Measurements from ENCODE around the gene TAB2.
"Not testable (repeated sequence)": the region's sequence is repeated elsewhere in the genome, so short reads cannot be mapped to it uniquely, and the experiment has no call there.

The TAB2 gene

DNA sequence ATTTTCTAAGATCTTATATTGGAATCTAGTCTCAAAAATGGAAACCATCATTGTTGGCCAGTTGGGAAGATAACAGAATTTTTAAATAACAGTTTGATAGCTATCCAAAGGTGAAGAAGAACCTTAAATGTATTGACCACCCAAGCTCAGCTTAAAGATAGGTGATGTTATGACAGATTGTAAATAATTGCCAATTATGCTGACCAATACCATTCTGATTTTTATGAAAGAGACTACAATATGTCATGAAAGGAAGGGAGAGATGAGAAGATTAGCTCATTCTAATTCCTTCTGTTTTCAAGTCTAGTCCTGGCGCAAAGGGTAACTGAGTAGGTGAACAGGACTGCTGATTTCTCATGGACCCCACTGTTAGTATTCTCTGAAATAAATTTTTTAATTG lies 5.7 kb upstream of the TAB2 start:
- DNase-seq (ENCODE audit: low spot score), result no peak

DNA sequence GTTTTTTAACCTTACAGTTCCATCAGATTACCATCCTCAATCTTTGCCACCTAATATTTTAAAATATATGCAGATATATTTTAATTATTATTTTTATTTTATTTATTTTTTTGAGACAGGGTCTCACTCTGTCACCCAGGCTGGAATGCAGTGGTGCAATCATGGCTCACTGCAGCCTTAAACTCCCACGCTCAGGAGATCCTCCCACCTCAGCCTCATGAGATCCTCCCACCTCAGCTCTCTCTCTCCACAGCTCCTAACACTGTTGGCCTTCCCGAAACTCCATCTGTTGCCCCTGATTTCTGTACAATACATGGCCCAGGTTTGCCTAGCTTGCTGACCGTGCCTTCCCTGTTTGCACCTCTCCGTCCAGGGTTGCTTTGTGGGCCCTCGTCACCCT lies 4.4 kb upstream of the TAB2 start:
- no peak for DNase-seq (ENCODE audit: low spot score)

DNA sequence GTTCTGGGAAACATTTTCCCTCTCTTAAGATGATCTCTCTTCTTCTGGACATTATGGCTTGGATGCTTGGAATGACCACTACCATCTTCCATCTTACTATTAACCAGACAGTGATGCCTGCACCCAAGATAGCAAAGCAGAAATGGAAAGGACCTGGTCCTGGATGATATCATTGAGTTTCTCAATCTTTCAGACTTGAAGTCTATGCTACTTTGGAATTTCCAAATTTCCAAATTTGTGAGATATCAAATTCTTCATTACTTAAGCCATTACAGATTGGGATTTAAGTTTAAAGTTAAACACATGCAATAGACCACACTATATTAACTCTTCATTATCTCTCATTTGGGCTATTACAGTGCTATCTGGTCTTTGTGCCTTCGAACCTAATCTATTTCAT lies 3.7 kb upstream of the TAB2 start:
- DNase-seq (ENCODE audit: low spot score), result no peak

DNA sequence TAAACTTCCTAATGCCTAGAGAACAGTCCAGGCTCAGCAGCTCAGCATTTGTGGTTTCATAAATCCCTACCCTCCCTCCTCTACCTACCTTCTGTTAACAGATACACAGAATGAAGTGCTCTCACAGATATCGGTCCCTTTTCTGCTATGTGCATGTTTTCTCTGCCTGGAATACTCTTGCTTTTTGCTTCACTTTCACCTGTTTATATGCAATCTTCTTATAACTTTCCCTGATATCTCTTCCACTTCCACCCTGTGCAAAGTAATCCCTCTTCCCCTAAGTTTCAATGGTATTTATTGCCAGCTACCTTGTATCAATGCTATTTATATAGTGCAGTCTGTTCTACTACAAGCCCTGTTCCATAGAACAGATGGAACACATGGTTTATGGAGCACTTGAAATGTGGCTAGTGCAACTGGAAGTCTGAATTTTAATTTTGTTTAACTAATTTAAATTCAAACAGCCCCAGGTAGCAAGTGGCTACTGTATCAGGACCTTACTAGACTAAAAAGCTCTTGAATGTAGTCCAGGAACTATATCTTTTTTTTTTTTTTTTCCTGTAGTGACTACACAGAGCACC lies 3.1 kb upstream of the TAB2 start:
- no peak for DNase-seq (ENCODE audit: low spot score)

DNA sequence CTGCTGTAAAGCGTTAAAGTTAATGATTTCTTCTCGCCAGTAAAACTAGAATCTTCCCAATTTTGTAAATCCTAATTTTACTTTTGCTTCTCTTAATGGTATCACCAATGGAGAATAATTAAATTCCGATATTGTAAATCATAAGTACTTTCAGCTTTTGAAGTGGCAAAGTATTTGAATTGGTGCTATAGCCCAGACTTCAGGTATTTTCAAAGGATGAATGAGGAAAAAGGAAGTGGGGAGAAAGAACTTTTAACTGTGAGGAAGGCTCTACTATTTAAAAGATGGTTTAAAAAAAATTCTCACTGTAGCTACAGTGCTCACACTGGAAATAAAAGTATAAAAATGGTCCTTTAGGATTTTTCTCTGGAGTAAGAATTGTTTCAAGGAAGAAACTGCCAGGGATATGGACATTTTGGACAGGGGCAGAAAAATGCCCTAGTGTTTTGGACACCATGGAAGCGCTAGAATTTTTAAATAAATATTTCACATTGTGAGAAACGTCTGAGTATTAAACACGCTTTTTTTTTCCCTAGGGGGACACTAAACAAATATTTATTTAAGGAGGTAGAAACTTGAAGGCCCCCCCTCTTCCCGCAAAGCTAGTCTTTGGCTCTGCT lies 1.3 kb upstream of the TAB2 start:
- no peak for DNase-seq (ENCODE audit: low spot score)

DNA sequence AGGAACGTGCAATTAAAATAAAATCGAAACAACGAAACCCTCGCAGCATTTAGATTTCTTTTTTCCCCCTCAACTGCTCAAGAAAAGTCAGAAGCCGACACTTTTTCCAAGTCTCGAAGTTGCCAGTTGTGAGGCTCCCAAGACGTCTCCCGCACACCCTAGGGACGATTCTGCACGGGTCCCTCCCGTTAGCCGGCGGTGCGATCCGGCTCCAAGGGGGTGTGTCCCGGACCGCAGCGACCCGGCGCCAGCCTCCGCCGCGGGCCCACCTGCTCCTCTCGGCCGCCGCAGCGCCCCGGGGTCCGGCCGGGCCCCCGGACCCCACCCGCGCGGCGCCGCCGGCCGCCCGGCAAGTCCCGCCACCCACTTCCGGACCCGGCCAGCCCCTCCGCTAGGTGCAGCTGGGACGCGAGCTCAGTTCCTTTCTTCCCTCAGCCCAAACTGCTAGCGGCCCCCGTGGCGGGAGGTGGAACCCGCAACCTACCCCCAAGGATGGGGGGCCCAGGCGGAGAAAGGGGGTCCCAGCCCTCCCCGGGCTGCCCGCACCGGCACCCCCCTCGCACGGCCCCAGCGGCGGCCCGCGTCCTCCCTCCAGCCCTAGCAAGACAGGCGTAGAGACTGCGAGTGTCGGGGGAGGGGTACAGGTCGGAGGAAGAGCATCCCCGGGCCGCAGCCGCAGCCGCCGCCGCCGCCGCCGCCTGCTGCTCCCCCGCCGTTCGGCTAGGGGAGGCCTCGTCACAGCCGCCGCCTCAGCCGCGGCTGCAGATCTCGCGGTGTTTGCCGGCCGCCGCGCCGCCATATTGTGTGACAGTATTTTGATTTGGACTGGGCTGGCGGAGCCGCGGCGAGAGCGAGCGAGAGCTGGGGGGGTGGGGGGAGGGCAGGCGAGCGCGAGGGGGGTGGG lies 520 bp upstream of the TAB2 start:
- DNase-seq (ENCODE audit: low spot score), result peak; percentile 96

DNA sequence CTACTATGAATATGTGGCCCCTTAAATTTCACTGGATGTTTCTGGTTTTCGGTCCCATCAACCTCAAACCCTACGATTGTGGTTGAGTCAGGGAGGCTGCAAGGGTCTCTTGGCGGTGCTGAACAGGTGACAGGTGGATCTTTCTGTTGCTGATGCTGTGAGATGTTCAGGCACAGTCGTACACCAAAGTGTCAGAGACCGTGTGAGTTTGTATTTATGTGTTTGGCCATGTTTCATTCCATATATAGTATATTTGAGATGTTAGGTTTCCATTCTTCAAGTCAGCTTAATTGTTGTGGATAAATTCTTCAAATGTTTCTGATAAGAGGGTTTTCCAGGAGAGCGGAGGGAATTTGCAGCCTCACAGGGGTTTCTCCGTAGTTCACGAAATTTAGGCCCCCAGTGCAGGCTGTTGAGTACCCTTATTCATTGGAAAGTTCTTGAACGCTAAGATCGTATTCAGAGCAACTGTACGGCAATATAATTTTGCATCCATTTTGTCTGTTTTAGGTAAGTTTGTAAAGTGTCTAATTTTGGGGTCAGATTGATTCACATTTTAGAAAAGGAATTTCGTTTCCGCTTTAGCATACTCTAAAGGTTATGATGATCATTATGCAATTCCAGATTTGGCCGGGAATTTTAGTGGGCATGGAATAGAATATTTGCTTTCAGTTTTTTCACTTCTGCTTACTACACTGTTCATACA lies 1.2 kb downstream of the TAB2 start:
- no peak for DNase-seq (ENCODE audit: low spot score)

DNA sequence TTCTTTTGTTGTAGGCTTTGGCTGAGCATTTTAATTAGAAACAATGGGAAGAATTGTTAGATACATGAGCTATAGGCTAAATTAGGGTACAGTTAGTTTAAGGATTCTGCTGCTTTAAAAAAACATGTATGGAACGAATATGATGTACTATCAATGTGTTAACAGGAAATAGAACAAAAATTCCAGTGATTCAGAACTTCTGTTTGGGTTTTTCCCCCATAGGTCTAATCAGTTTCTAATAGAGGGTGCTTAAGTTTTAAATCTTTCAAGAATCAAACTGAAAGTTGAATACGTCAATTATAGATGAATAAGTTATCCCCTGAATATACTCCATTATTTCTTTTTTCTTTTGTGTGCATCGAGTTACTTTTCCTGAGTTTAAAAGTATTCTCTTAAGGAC lies 1.9 kb downstream of the TAB2 start:
- DNase-seq (ENCODE audit: low spot score), result no peak

DNA sequence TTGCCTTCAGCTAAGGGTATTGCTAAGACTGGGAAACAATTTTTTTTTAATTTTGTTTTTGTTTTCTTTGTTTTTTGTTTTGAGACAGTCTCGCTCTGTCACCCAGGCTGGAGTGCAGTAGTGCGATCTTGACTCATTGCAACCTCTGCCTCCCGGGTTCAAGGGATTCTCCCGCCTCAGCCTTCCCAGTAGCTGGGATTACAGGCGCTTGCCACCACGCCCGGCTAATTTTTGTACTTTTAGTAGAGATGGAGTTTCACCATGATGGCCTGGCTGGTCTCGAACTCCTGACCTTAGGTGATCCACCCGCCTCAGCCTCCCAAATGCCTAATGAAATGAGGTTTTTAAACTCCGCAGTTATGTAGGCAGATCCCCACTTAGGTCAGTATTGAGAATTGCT lies 2.5 kb downstream of the TAB2 start:
- not testable (repeated sequence) for DNase-seq (ENCODE audit: low spot score)

DNA sequence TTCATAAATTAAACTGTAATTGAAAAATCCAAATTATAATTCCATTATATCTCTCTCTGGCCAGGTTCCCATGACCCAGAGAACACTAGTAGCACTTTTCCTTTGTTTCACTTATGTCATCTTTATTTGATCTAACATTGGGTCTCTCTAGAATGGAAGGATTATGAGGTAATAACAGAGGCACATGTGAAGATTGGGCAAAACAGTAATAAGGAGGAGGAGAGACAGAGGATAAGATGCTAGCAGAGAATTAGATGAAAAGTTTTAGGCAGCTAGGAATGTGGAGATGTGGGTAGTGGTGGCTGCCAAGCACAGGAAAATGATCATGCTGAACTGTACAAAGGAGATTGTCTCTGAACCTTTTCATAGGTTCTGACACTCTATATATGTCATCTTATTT lies 3.3 kb downstream of the TAB2 start:
- DNase-seq (ENCODE audit: low spot score), result no peak

DNA sequence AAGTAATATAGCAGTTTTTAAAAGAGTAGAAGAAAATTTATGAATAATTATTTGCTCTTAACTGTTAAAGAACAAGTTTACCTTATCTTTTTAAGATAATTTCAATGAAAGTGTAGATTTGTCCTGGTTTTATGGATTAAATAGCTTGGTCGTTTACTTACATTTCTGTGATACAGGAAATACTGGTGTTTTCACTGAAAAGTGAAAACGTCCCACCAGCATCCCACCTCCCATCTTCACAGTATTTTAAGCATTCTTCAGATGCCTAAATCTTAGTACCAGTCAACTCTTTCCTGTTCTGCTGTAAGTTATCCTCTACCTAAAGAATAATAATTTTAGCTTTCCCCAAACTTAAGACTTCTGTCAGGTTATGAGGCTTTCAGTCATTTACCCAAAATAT lies 5.8 kb downstream of the TAB2 start:
- no peak for DNase-seq (ENCODE audit: low spot score)

DNA sequence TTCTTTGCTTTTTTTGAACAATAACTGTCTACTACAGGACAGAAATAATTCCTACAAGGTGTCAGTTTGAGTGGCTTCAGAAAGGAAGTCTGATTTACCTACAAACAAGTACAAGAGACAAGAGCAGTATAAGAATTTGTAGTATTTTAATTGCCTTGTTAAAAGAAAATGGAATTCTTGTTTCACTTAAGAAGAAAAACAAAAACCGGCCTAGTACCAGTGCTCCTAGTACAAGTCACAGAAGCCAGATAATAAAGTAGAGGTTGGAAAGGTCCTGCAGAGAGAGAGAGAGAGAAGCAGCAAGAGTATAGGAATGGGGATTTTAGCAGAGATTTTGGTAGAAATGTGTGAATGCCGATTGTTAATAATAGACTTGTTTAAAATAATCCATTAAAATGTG lies 6.4 kb downstream of the TAB2 start:
- DNase-seq (ENCODE audit: low spot score), result no peak

DNA sequence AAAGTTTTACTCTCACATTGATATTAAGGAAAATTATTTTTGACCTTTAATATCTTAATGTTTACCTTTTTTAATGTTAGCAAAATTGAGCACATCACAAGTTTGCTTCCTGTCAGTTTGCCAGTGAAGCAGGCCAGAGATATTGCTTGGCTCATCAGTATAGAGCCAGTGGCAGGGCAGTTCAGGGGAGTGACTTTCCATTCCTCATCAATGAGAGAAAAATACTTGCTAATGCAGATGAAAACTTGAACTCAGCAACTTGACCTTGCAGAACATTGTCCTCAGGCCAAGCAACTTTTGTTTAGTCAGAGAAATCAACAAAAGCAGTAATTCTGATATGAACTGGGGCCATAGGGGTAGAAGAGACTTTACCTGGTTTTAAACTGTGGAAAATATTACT lies 6.9 kb downstream of the TAB2 start:
- DNase-seq (ENCODE audit: low spot score), result no peak

DNA sequence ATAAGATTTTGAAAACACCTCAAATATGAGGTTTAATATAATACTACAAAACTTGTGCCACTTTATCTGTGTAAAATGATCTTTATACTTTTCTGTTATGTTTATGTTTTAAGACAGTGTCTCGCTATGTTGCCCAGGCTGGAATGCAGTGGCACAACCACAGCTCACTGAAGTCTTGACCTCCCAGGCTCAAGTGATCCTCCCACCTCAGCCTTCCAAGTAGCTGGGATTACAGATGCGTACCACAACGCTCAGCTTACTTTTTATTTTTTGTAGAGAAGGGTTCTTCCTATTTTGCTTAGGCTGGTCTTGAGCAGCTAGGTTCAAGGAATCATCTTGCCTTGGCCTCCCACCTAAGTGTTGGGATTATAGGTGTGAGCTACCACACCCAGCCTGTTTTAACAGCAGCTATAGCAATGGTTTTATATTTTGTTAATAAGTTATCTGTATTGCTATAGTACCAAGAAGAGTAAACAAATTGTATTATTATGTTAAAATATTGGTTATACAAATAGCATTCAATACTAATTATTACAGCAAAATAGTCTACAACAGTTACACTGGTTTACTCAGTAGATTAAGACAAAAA lies 8.2 kb downstream of the TAB2 start:
- DNase-seq (ENCODE audit: low spot score), result no peak

DNA sequence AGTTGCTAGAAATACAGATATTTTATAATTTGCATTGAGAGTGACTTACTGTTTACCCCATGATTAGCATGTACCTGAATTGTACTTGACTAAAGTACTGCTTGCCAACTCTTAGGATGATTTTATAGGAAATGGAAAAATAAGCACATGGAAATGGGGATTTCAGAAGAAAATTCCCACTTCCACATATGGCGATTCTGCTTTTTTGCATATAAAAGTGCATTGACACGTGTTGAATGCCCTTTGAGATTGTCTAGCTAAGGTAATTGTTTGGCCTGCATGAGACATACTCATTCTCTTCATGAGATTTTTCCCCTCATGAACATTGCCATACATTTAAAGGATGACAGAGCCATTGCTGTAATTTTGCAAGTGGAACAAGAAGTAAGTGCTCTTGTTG lies 10.1 kb downstream of the TAB2 start:
- DNase-seq (ENCODE audit: low spot score), result no peak

DNA sequence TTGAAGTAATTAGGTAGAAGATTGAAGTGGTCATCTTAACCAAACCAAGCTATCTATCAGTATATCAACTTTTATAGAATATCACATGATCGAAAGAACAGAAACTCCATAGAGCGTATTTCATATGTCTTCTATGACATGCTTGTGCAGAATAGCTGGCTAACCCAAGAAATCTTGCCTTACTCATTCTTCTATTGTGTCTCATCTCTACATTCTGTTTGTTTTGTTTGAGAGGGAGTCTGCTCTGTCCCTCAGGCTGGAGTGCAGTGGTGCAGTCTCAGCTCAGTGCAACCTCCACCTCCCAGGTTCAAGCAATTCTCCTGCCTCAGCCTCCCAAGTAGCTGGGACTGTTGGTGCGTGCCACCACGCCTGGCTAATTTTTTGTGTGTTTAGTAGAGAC lies 10.6 kb downstream of the TAB2 start:
- DNase-seq (ENCODE audit: low spot score), result no peak

DNA sequence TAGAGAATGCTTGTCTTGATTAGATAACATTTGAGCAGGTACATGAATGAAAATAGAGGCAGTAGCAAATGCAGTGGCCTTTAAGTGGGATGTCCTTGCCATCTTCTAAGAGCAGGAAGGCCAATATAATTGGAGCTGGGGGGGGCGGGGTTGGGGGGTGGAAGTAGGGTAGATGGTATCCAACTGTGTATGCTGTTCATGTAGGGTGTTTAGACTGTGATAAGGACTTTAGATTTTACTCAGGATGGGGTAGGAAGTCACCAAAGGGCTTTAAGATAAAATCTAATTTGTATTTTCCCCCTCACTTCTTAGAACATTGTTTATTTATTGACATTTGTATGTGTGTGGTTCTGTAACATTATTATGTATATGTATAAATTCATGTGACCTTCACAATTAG lies 12.0 kb downstream of the TAB2 start:
- no peak for DNase-seq (ENCODE audit: low spot score)

DNA sequence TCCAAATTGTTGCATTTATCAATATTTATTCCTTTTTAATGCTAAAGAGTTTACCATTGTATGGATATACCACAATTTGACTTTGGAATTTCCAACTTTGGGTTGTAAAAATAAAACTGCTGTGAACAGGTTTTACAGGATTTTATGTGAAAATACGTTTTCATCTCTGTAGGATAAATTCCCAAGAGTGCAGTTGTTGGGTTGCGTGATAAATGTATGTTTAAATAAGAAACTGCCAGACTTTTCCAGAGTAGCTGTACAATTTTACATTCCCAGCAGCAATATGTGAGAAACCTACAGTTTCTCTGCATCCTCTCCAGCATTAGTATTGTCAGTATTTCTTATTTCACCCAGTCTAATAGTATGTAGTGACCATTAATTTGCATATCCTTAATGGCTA lies 12.6 kb downstream of the TAB2 start:
- no peak for DNase-seq (ENCODE audit: low spot score)

DNA sequence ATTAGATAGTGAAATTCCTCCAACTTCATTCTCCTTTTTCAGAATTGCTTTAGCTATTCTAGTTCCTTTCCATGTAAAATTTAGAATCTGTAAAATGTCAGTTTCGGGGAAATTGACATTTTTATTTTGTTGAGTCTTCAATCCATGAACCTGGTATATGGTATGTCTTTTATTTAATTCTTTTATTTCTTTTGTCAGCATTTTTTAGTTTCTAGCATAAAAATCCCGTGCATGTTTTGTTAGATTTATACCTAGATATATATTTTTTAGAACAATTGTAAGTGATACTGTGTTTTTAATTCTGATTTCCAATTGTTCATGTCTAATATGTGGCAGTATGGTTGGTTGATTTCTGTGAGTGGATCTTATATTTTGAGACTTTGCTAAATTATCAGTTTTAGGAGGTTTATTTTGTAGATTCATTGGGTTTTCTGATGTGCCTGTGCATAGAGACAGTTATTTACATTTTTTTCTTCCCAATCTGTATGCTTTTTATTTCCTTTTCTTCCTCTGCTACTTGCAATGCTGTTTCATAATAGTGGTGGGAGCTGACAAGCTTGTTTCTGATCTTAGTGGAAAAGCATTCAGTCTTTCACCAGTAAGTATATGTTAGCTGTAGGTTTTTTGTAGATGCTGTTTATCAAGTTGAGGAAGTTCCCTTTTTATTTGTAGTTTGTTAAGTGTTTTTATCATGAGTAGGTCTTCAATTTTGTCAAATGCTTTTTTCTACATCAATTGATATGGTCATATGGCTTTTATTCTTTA lies 13.7 kb downstream of the TAB2 start:
- no peak for DNase-seq (ENCODE audit: low spot score)

DNA sequence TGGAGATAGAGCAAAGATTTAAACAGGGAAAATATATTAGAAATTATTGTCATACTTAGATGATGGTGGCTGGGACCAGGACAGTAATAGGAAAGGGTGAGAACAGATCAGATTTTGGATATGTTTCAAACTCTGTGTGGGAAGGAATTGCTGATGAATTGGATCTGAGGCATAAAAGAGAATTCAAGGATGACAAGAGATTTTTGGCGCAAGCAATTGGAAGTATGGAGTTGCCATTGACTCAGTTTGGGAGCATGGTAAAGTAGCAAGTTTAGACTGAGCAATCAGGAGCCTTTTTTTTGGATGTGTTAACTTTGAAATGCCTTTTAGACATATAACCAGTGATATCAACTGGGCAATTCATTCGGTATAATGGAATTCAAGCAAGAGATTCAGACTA lies 14.4 kb downstream of the TAB2 start:
- no peak for DNase-seq (ENCODE audit: low spot score)

DNA sequence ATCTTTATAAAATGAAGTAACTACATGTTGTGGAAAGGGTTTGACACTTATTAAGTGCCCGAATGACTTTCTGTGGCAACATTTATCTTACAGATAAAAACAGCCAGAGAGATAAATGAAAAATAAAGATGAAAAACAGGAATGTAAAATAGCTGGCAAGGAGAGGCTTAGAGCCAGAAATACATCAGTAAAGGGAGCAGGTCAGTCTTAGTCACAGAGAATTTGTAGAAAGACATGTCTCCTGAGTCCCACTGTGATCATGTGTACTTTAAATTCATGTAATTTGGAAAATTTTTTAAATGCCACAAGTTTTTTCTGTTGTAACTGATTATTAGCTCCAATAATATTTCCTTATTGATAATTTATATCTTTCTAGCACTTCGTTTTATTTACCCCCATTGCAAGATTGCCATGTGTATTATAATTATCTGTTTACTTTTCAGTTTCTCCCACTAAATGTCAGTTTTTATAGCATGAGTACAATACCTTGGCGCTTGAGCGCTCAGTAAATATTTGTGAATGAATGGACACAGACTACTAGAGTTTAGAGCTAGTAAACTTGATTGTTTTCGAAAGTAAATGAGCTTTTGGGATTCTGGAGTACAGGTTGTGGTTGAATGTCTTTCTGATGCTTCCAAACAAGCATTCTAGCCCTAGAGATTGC lies 15.2 kb downstream of the TAB2 start:
- DNase-seq (ENCODE audit: low spot score), result no peak

Measured in left forelimb (tissue), 1 donor.